GM23338 (cell line): ENCODE results near the gene DNAL4.

Experiments used
- CTCF ChIP-seq, 2 experiments: fragments of 200-600 bp in 1 of 2; sonication (generic) in 1 of 2; conservative IDR thresholded peaks; 2 replicates each; pipeline versions ENCODE4 v1.5.1 to v1.6.1; 2016 to 2017; ENCODE audit warnings: antibody characterized with exemption in 2 of 2, low read depth in 2 of 2, mild to moderate bottlenecking in 2 of 2, moderate library complexity in 1 of 2
- EZH2 ChIP-seq: fragments of 200-600 bp; sonication (generic); IDR thresholded peaks from one replicate; pipeline ENCODE4 v1.8.0; 2017; ENCODE audit warnings: antibody characterized with exemption, mild to moderate bottlenecking, low read depth; ENCODE audit not compliant: unreplicated experiment

DNA sequence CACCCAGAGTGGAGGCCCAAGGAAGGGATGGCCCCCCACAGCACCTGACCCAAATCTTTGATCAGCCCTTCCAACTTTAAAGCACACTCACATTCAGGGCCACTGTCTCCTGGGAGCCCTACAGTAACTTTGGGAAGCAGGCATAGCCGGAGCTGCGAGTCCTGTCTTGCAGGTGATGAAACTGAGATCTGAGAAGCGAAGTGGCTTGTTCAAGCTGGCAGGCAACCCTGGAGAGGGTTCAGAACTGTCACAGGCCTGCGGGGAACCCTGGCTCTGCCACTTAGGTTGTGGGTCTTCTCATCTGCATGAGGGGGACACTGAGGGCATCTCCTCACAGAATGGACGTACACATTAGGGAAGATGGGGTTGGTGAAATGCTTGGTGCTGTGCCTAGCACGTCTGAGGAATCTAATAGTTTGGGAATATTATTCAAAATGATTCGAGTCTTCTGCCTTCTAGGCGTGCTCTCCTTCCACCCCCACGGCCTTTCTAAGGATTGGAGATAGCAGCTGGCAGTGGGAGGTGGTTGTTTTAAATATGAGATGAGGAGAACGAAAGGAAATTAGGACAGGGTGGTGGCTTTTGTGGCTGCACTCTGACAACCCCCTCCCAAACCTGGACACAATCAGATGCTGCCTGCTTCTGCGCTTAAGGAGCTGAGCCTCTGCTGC is 19.3 kb downstream of the DNAL4 start:
- TF ChIP-seq CTCF (conservative IDR thresholded peaks at IDR 0.05; ENCODE audit: low read depth in 2 of 2) (no peak), EZH2 (no peak)
